T-helper 9 cell (primary cell): ENCODE data around the gene DLK1.

Experiments used
- DNase-seq: peaks from one replicate; pipeline ENCODE4 v3.0.0-alpha.2; 2020

DLK1 gene

GRCh38 chr14:100714258-100714892 is 12.3 kb upstream of the DLK1 start:
- no peak for DNase-seq

DNA sequence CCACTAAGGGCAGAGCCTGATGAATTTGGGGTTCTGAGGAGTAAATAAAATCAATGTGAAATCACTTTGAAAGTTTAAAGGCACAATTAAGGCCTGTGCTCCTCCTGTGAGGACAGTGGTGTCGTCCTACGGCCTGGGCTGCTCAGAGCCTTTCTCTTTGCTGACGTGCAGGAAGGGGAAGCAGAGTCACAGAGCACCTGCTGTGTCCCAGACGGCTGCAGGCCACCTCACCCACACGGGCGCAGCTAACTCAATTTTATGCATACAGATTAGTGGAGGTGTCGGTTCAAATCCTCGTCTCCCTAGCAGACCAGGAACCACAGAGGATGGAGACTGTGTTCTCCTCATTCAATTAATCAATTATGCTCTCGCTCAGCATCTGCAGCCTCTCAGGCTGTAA is 11.4 kb upstream of the DLK1 start:
- no peak for DNase-seq

DNA sequence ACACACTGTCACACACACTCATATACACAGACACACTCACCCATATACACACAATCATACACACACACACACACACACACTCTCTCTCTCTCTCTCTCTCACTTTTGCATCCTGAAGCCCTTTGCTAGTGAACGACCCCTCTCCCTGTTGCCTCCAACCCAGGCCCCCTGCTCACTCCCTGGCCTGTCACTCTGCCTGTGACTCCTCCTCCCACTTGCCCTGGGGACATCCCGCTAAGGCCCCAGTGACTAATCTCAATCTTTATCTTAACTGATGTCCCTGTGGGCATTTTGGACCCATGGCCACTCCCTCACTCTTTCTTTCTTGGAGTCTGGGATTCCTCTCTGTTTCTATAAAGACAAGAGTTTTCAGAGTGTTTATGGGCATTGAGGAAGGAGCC is 10.9 kb upstream of the DLK1 start:
- DNase-seq, result no peak

DNA sequence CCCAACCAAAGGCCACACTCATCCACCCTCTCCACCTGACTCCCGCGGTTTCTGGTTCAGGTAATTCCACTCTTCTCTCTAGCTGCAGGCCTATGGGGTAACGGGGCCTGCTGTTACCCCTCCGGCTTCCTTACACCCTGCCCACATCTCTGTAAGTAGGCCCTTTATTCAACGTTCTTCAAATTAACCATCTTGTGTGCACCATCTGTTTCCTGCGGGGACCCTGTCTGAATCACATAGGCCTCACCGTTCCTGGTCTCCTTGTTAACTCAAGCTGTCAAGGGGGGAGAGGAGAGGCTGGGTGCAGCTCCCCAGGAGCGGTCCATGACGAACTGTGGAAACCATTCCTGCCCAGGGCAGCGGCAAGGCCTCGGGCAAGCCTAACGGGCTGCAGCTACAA is 9.3 kb upstream of the DLK1 start:
- no peak for DNase-seq

GRCh38 chr14:100719976-100720520 is 6.6 kb upstream of the DLK1 start:
- DNase-seq, result no peak

DNA sequence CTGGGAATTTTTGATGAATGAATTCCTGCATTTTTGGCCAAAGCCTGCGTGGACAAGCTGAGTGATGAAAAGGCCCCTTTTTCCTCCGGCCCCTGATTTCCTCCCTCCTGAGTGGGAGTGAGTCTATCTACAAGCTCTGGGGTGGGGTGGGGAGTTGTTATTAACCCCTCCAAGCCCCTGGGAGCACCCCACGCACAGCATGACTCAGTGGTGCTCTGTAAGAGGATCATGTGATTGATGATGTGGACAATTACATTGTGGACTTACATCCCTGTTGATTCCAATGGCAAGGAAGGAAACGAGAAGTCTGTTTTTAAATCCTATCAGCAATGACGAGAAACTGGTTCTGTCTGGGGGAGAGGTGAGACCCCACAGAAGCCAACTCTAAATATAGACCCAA is 5.1 kb upstream of the DLK1 start:
- DNase-seq, result no peak

DNA sequence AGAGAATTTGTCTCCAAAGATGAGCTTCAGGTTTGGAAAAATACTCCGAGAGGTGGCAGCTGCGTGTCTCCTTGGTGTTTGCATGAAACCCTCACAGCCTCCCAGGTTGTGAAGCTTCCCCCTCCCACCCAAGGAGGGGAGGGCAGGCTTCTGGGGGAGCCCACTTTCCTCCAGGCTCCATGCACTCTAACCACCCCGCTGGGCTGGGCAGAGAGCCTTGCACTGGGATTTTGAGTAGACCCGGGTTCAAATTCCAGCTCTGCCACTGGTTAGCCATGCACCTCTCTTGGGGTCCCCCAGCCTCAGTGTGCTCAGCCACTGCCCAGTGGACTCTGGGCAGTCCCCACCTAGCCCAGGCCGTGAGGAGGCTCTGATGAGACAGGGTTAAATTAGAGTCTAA is 4.3 kb upstream of the DLK1 start:
- no peak for DNase-seq

DNA sequence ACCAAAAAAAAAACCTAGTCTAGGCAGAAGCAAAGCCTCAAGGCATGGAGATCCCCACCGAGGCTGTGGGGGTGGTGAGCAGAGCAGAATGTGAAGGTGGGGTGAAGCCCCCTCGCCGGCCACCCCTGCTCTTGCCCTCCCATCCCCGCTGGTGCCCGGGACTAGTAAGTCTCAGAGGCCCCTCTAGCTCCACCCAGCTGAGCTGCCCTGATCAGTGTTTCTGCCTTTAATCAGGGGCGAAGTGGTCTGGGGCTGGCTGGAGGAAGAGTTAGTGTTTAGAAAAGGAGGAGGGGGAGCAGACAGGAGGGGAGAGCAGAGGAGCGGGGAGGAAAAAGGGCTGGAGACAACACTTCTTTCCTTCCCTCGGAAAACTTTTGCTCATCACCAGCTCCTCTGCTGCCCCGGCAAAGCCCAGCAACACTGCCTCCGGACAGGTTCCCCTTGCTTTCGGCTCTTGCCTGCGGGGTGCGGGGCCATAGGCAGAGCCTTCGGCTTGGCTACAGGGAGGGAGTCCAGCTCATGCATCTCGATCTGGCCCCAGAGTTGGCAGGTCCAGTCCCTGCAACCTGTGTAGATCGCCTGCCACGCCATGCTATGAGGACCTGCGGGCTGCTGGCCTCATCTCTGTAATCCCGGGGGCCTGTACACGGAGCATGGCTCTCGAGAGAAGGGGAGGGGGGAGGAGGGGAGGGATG is 3.4 kb upstream of the DLK1 start:
- DNase-seq, result no peak

DNA sequence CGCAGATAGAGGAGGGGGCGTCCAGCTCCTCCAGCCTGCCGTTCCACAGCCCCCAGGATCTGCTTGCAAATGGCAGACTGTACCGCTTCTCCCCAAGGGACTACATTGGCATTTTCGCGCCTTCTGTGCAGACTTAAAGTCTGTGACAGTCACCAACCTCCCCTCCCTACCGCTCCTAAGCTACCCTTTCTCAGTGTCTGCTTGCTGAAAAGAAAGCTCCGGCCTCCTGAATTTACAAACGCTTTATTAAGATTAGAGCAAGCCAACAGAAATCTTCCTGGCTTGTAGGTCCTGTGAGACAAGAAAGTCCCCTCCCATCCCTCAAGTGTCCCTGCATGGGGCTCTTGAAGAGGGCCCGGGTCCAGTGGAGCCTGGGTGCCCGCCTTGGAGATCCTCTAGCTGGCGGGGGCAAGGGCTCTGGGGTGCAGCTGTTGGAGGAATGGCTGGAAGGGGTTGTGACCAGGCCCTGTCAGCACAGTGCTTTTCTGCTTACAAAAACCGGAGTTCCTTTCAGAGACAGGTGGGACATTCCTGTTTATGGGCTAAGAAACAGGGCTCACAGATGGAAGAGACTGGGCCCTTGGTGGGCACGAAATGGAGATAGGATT is 2.8 kb upstream of the DLK1 start:
- no peak for DNase-seq

GRCh38 chr14:100724536-100724935 is 2.2 kb upstream of the DLK1 start:
- DNase-seq, result no peak

DNA sequence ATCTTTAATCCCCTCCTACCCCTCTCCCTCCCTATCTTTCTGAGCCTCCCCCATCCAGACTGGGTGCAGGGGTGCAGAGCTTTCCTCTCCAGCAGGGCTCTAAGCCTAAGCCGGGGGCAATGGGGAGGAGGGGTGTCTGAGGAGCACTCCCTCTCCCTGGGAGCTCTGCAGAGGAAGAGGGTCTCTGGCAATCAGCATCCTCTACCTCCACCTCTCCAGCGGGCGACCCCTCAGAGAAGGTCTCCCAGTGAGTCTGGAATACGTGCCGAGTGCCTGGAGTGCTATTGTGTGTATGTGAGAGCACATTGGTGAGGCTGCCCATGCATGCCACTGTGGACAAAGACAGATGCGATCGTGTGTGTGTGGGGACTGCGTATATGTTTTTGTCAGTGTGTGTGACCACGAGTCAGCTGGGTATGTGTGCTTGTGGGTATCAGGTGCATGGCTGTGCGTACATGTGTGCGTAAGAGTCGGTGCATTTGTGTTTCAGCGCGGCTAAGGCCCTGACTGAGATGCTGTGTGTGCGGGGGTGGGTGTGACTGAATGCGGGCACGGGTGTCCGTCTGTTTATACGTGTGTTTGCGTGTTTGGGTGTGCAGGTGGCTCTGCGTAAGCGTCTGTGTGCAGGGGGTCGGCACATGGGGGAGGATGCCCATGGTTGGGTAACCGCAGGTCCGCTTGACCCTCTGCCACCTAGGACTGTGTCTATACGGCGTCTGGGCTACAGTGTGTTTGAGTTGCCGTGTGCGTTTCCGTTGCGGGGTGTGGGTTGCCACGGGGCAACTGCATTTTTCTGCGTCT is 905 bp upstream of the DLK1 start:
- no peak for DNase-seq

- no peak for DNase-seq
These were observed 587 bp downstream of the DLK1 start for GRCh38 chr14:100727086-100727872.

GRCh38 chr14:100727873-100728240 is 1.2 kb downstream of the DLK1 start:
- no peak for DNase-seq

- DNase-seq, result no peak
These were observed 2.3 kb downstream of the DLK1 start for GRCh38 chr14:100728962-100729361.

- no peak for DNase-seq
These were observed 3.3 kb downstream of the DLK1 start for GRCh38 chr14:100729982-100730381.

- DNase-seq, result no peak
These were observed 3.9 kb downstream of the DLK1 start for GRCh38 chr14:100730581-100730980.

- no peak for DNase-seq
These were observed 4.4 kb downstream of the DLK1 start for GRCh38 chr14:100731011-100731670.

- DNase-seq, result no peak
These were observed 5.4 kb downstream of the DLK1 start for GRCh38 chr14:100731846-100732765.

DNA sequence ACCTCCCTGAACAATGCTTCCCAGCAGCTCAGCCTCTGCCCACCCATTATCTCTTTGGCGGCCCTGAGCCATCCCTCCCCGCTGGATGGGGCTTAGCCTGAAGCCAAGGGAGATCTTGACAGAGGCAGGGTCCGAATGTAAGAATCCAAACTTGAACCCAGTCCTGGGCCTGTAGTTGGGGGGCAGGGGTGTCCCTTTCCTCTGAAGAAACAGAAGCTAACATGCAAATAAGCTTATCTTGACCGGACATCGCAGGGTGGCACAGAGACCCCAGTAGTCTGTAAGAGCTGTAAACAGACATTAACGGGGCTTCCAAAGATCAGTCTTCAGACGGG is 6.0 kb downstream of the DLK1 start:
- DNase-seq, result no peak

DNA sequence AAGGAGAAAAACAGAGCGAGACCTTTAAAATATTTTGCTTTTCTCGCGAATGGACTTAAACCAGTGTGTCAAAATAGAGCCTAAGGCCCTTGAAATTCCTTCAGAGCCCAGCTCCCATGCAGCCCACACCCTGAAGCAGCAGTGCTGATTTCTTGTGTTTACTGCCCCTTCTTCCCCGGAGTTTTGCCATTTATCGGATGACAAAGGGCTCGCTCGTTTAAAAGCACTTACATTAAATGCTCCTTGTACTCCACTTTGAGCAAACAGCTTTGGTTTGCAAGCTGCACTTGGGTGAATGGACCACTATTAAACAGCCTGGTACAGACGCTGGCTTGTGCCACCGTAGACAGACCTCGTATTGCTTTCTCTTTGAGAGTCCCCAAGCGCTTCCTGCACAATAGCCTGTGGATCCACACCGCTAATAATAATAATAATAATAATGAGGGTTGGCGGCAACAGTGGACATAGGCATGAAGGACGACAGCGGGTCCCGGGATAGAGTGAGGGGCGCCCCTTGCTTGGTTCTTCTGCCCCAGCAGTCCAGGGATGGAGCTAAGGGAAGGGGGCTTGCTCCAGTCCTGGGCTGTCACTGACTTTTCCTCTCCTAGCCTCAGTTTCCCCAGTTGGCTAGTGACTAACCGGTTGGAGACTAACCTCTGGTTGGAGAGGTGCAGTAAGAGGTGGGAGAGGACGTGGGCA is 6.6 kb downstream of the DLK1 start:
- no peak for DNase-seq
